ENCODE measurements around the gene OR52W1. TPM values are rescaled to one million over a fixed set of nuclear protein-coding genes. Genes with fewer than 3 reads are reported as not detected.

OR52W1 gene
- total RNA-seq, 1 experiment from 2014 or later, result not detected

DNA sequence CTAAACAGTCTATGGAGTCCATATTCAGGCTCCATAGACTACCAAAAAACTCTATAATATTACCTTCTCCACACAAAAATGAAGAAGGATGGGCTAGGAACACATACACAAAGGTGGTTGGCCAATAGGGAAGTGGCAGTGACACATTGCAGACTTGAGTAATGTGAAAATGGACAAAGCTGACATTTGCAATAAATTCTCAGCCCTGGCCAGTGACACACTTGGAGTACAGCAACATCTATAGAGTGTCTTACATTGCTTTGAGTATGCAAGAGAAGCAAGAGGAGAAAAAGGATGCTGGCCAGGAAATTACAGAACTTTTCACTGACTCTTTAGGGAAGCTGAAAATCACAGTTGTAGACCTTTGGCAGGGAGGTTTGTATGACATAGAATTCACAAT lies 7.3 kb upstream of the OR52W1 start:
- peaks cover 5% of the 10 kb centered on the region for H3K27me3 Mint-ChIP-seq (ENCODE audit: insufficient read depth, unreplicated experiment)
- H3K4me1 Mint-ChIP-seq (ENCODE audit: low read depth, unreplicated experiment), result no peaks in the 10 kb centered on the region
- H3K9me3 ChIP-seq, result no peaks in the 10 kb centered on the region
- H3K4me1 ChIP-seq, result no peaks in the 10 kb centered on the region
- CTCF ChIA-PET, result no interaction called here
- no peak overlapping the region for H3K4me3 Mint-ChIP-seq (ENCODE audit: unreplicated experiment)
- H3K9me3 Mint-ChIP-seq (ENCODE audit: unreplicated experiment), result no peaks in the 10 kb centered on the region
- no peaks in the 10 kb centered on the region for H3K36me3 Mint-ChIP-seq (ENCODE audit: insufficient read depth, unreplicated experiment)
- no TSS peak for BruUV-seq (replicated peaks)
- no peaks in the 10 kb centered on the region for H3K36me3 ChIP-seq (ENCODE audit: control insufficient read depth, insufficient read depth, low read length)
- TF ChIP-seq, protein P1, sequence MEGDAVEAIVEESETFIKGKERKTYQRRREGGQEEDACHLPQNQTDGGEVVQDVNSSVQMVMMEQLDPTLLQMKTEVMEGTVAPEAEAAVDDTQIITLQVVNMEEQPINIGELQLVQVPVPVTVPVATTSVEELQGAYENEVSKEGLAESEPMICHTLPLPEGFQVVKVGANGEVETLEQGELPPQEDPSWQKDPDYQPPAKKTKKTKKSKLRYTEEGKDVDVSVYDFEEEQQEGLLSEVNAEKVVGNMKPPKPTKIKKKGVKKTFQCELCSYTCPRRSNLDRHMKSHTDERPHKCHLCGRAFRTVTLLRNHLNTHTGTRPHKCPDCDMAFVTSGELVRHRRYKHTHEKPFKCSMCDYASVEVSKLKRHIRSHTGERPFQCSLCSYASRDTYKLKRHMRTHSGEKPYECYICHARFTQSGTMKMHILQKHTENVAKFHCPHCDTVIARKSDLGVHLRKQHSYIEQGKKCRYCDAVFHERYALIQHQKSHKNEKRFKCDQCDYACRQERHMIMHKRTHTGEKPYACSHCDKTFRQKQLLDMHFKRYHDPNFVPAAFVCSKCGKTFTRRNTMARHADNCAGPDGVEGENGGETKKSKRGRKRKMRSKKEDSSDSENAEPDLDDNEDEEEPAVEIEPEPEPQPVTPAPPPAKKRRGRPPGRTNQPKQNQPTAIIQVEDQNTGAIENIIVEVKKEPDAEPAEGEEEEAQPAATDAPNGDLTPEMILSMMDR (IDR thresholded peaks at IDR 0.05; ENCODE audit: insufficient read depth in 1 of 2, low read depth in 1 of 2, low read length in 1 of 2, severe bottlenecking in 1 of 2, unreplicated experiment in 1 of 2), result no peak
- DNase-seq, result no peak
- no peaks in the 10 kb centered on the region for H3K27me3 ChIP-seq (replicated peaks; ENCODE audit: control insufficient read depth, insufficient read depth, low read length)
- POLR2A ChIA-PET, result no interaction called here
- H3K27ac Mint-ChIP-seq (ENCODE audit: unreplicated experiment), result no peak overlapping the region
- no peak overlapping the region for H3K4me3 ChIP-seq (ENCODE audit: low read depth, low read length)
- intact Hi-C loops (cut with micrococcal nuclease; ENCODE audit: unreplicated experiment), result no loop called here

DNA sequence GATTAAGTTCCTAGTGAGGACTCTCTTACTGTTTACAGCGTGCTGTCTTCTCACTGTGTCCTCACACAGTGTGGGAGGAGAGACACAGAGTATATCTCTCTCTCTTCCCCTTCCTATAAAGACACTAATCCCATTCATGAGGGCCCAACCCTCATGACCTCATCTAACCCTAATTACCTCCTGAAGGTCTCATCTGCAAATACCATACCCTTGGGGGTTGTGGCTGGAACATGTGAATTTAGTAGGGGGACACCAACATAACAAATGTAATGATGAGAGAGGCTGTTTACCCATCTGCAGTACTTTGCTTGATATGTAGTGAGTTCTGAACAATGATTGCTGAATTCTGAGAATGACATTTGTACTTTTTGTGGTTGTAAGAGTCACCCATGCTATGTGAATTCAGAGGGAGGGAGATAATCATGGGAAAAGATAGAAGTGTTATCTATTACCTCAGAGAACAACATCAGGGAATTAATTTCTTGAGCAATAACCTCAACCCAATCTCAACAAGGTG lies 4.9 kb upstream of the OR52W1 start:
- Histone ChIP-seq H3K36me3 (ENCODE audit: control insufficient read depth, insufficient read depth, low read length) (no peaks in the 10 kb centered on the region), H3K27me3 (replicated peaks; ENCODE audit: control insufficient read depth, insufficient read depth, low read length) (no peaks in the 10 kb centered on the region), H3K4me1 (no peaks in the 10 kb centered on the region), H3K9me3 (no peaks in the 10 kb centered on the region), H3K4me3 (ENCODE audit: low read depth, low read length) (no peak overlapping the region)
- H3K4me3 Mint-ChIP-seq (ENCODE audit: unreplicated experiment), result no peak overlapping the region
- TF ChIP-seq, protein P1 (IDR thresholded peaks at IDR 0.05; ENCODE audit: insufficient read depth in 1 of 2, low read depth in 1 of 2, low read length in 1 of 2, severe bottlenecking in 1 of 2, unreplicated experiment in 1 of 2), result no peak
- POLR2A ChIA-PET, result no interaction called here
- no TSS peak for BruUV-seq (replicated peaks)
- no peaks in the 10 kb centered on the region for H3K36me3 Mint-ChIP-seq (ENCODE audit: insufficient read depth, unreplicated experiment)
- no peak for DNase-seq
- H3K27me3 Mint-ChIP-seq (ENCODE audit: insufficient read depth, unreplicated experiment), result peaks cover 5% of the 10 kb centered on the region
- H3K4me1 Mint-ChIP-seq (ENCODE audit: low read depth, unreplicated experiment), result no peaks in the 10 kb centered on the region
- CTCF ChIA-PET, result no interaction called here
- no peak overlapping the region for H3K27ac Mint-ChIP-seq (ENCODE audit: unreplicated experiment)
- no peaks in the 10 kb centered on the region for H3K9me3 Mint-ChIP-seq (ENCODE audit: unreplicated experiment)
- intact Hi-C loops (cut with micrococcal nuclease; ENCODE audit: unreplicated experiment), result no loop called here

DNA sequence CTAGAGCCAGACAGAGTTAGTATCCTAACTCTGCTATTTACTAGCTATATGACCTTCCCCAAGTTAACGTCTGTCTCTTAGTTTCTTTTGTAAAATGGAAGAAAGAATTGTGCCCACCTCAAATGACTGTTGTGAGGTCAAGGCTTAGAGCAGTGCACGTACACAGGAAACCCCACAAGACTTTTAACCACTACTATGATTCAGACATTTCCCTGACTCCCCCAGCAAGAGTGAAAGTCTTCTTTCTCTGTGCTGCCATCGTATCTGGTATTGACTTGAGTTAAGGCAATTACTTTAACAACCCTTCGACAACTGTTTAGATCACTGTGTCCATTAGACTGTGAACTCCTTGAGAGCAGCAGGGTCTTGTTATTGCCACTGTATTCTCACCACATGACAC lies 2.6 kb upstream of the OR52W1 start:
- Mint-ChIP-seq H3K36me3 (ENCODE audit: insufficient read depth, unreplicated experiment) (no peaks in the 10 kb centered on the region), H3K27me3 (ENCODE audit: insufficient read depth, unreplicated experiment) (peaks cover 5% of the 10 kb centered on the region), H3K4me1 (ENCODE audit: low read depth, unreplicated experiment) (no peaks in the 10 kb centered on the region), H3K9me3 (ENCODE audit: unreplicated experiment) (no peaks in the 10 kb centered on the region), H3K4me3 (ENCODE audit: unreplicated experiment) (no peak overlapping the region), H3K27ac (ENCODE audit: unreplicated experiment) (no peak overlapping the region)
- no TSS peak for BruUV-seq (replicated peaks)
- CTCF ChIA-PET, result no interaction called here
- TF ChIP-seq, protein P1 (IDR thresholded peaks at IDR 0.05; ENCODE audit: insufficient read depth in 1 of 2, low read depth in 1 of 2, low read length in 1 of 2, severe bottlenecking in 1 of 2, unreplicated experiment in 1 of 2), result no peak
- Histone ChIP-seq H3K27me3 (replicated peaks; ENCODE audit: control insufficient read depth, insufficient read depth, low read length) (no peaks in the 10 kb centered on the region), H3K4me3 (ENCODE audit: low read depth, low read length) (no peak overlapping the region), H3K4me1 (no peaks in the 10 kb centered on the region), H3K9me3 (no peaks in the 10 kb centered on the region), H3K36me3 (ENCODE audit: control insufficient read depth, insufficient read depth, low read length) (no peaks in the 10 kb centered on the region)
- POLR2A ChIA-PET, result no interaction called here
- intact Hi-C loops (cut with micrococcal nuclease; ENCODE audit: unreplicated experiment), result no loop called here
- DNase-seq, result no peak

Measured in Caco-2 (cell line).